Measurements from ENCODE around the gene NLGN1. TPM values are rescaled to one million over a fixed set of nuclear protein-coding genes. Genes with fewer than 3 reads are reported as not detected.
"Not testable (repeated sequence)": the region's sequence is repeated elsewhere in the genome, so short reads cannot be mapped to it uniquely, and the experiment has no call there.

The NLGN1 gene
- total RNA-seq, result 1 to 10 TPM; 1.3 to 2.4 TPM

- no peaks in the 10 kb centered on the region for H3K27me3 ChIP-seq
- peaks cover 0 to 38% of the 10 kb centered on the region in 2 donors for H3K4me1 ChIP-seq
Observed at GRCh38 chr3:173397161-173398110, at the start of gene NLGN1. Gene NLGN1, plus strand, starts transcription at chr3:173397744.

GRCh38 chr3:173351886-173352285, 45.7 kb upstream of the NLGN1 start:
- DNase-seq (ENCODE audit: low spot score), result no peak
- Histone ChIP-seq H3K9me3 (peaks cover 0 to 19% of the 10 kb centered on the region in 2 donors), H3K4me1 (no peaks in the 10 kb centered on the region), H3K36me3 (no peaks in the 10 kb centered on the region), H3K27ac (no peak overlapping the region), H3K27me3 (no peaks in the 10 kb centered on the region), H3K4me3 (no peak overlapping the region)
- no peak for TF ChIP-seq CTCF (IDR thresholded peaks at IDR 0.05)

More at GRCh38 chr3:173397161-173398110, at the start of gene NLGN1:
- Histone ChIP-seq H3K27ac (peak within 1 kb of the TSS; percentile 63 to 68), H3K36me3 (no peaks in the 10 kb centered on the region), H3K9me3 (no peaks in the 10 kb centered on the region), H3K4me3 (peak within 1 kb of the TSS; percentile 50 to 68)
- peak in 1 of 2 donors; percentile 20 for TF ChIP-seq CTCF (IDR thresholded peaks at IDR 0.05)
- DNase-seq (ENCODE audit: low spot score), result peak; percentile 64

DNA sequence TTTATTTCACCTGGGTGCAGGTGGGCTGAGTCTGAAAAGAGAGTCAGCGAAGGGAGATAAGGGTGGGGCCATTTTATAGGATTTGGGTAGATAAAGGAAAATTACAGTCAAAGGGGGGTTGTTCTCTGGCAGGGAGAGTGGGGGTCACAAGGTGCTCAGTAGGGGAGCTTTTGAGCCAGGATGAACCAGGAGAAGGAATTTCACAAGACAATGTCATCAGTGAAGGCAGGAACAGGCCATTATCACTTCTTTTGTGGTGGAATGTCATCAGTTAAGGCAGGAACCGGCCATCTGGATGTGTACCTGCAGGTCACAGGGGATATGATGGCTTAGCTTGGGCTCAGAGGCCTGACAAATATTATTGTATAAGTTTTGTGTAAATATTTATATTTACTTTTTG, 44.4 kb upstream of the NLGN1 start:
- not testable (repeated sequence) for H3K27ac ChIP-seq; H3K4me3 ChIP-seq; H3K4me1 ChIP-seq; H3K36me3 ChIP-seq; DNase-seq (ENCODE audit: low spot score); H3K27me3 ChIP-seq
- peaks cover 0 to 19% of the 10 kb centered on the region in 2 donors for H3K9me3 ChIP-seq

DNA sequence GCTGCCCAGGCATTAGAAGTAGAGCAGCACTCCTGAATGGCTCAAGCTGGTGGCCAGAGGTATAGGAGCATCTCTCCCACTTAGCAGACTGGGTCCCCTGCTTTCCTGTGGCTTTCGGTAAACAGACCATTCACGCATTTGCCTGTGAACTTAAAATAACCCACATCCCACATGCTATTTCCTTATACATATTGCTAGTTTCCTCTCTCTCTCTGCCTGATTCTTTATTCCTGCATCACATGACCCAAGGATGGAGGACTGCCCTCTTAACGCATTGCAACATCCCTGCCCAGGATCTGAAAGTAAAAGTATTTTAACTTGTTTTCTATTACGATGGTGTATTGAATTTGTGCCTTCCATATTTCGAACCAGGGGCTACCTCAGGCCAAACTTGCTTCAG, 43.4 kb upstream of the NLGN1 start:
- no peaks in the 10 kb centered on the region for H3K27me3 ChIP-seq
- DNase-seq (ENCODE audit: low spot score), result no peak
- H3K4me1 ChIP-seq, result no peaks in the 10 kb centered on the region
- H3K36me3 ChIP-seq, result no peaks in the 10 kb centered on the region
- H3K4me3 ChIP-seq, result no peak overlapping the region
- TF ChIP-seq CTCF (IDR thresholded peaks at IDR 0.05), result no peak
- no peak overlapping the region for H3K27ac ChIP-seq
- peaks cover 0 to 17% of the 10 kb centered on the region in 2 donors for H3K9me3 ChIP-seq

DNA sequence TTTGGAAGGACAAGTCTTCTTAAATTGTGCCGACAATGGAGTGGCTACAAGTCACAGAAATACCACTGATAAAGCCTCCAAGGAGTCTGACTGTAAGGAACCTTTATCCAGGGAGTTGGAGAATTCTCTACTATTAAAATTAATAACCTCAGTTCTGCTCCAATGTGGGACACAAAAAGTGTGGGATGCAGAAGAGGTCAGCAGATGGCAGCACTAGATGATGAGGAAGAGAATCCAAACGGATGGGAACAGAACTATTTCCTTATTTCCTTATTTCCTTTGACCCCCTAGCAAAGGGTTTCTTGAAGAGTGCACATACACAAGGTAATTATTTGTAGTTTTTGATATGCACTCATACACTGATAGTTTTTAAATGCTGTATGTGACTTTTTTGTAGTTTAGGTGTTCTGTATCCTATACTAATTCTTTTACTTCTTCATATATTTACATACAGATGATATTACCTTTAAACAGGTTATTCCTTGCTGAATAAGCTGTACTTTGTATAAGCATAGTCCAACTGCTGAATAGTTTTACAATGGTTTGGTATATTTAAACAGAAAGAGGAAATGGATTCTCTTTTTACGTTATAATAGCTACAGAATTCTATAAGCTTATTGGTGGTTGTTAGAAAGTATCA, 25.6 kb upstream of the NLGN1 start:
- H3K4me3 ChIP-seq, result no peak overlapping the region
- no peak overlapping the region for H3K27ac ChIP-seq
- H3K27me3 ChIP-seq, result no peaks in the 10 kb centered on the region
- DNase-seq (ENCODE audit: low spot score), result no peak
- no peaks in the 10 kb centered on the region for H3K9me3 ChIP-seq
- H3K36me3 ChIP-seq, result no peaks in the 10 kb centered on the region
- TF ChIP-seq CTCF (IDR thresholded peaks at IDR 0.05), result peak; percentile 29 to 70
- no peaks in the 10 kb centered on the region for H3K4me1 ChIP-seq

DNA sequence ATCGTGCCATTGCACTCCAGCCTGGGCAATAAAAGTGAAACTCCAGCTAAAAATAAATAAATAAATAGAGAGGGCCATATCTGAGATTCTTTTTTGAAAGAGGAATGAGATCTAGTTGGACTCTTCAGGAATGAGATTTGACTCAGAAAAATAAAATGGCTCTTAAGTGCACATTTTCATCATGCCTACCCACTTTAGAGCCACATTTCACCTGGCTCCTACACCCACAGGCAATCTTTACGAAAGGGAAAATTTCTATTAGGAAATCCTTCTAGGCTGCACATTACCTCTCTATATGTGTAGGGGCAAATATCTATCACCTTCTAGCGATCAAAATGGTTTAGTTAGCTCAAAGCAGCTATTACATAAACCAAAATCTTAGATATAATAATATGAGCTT, 16.9 kb upstream of the NLGN1 start:
- H3K36me3 ChIP-seq, result no peaks in the 10 kb centered on the region
- TF ChIP-seq CTCF (IDR thresholded peaks at IDR 0.05), result no peak
- no peaks in the 10 kb centered on the region for H3K4me1 ChIP-seq
- no peaks in the 10 kb centered on the region for H3K9me3 ChIP-seq
- H3K4me3 ChIP-seq, result no peak overlapping the region
- DNase-seq (ENCODE audit: low spot score), result no peak
- H3K27me3 ChIP-seq, result no peaks in the 10 kb centered on the region
- H3K27ac ChIP-seq, result no peak overlapping the region

- H3K27me3 ChIP-seq; H3K9me3 ChIP-seq; H3K27ac ChIP-seq; H3K4me1 ChIP-seq; DNase-seq (ENCODE audit: low spot score); H3K4me3 ChIP-seq; H3K36me3 ChIP-seq: not testable (repeated sequence)
Observed at GRCh38 chr3:173381936-173382335, 15.6 kb upstream of the NLGN1 start.
